Ishikawa (cell line): Measurements from ENCODE around the gene TXNDC8.

Source experiments
- CEBPB ChIP-seq: IDR thresholded peaks from 2 replicates; pipeline ENCODE4 v1.6.1; 2012
- CREB1 ChIP-seq: IDR thresholded peaks from 2 replicates; pipeline ENCODE4 v1.6.1; 2012; ENCODE audit warnings: low read depth
- EGR1 ChIP-seq: IDR thresholded peaks from 2 replicates; pipeline ENCODE4 v1.6.1; 2012
- EP300 ChIP-seq: IDR thresholded peaks from 2 replicates; pipeline ENCODE4 v1.6.1; 2012; ENCODE audit warnings: borderline replicate concordance
- FOXM1 ChIP-seq: IDR thresholded peaks from 2 replicates; pipeline ENCODE4 v1.6.1; 2012; ENCODE audit warnings: low read depth, borderline replicate concordance
- NFIC ChIP-seq: IDR thresholded peaks from 2 replicates; pipeline ENCODE4 v1.6.1; 2012
- RAD21 ChIP-seq: IDR thresholded peaks from 2 replicates; pipeline ENCODE4 v1.6.1; 2012; ENCODE audit warnings: low read depth
- TAF1 ChIP-seq: IDR thresholded peaks from 2 replicates; pipeline ENCODE4 v1.6.1; 2012; ENCODE audit warnings: low read depth, mild to moderate bottlenecking
- TCF12 ChIP-seq: IDR thresholded peaks from 2 replicates; pipeline ENCODE4 v1.6.1; 2012; ENCODE audit warnings: low read depth
- TEAD4 ChIP-seq: IDR thresholded peaks from 2 replicates; pipeline ENCODE4 v1.6.1; 2012
- YY1 ChIP-seq: IDR thresholded peaks from 2 replicates; pipeline ENCODE4 v1.6.1; 2012; ENCODE audit warnings: low read depth
- ZBTB7A ChIP-seq: IDR thresholded peaks from 2 replicates; pipeline ENCODE4 v1.6.1; 2012; ENCODE audit warnings: low read depth
- TF ChIP-seq, protein P1 (sequence below): IDR thresholded peaks from 2 replicates; pipeline ENCODE4 v1.6.1; 2012
- TF ChIP-seq, protein P2 (sequence below): IDR thresholded peaks from 2 replicates; pipeline ENCODE4 v1.6.1; 2012; ENCODE audit warnings: low read depth, mild to moderate bottlenecking
- TF ChIP-seq, protein P3 (sequence below): IDR thresholded peaks from 2 replicates; pipeline ENCODE4 v1.6.1; 2012

Gene TXNDC8

DNA sequence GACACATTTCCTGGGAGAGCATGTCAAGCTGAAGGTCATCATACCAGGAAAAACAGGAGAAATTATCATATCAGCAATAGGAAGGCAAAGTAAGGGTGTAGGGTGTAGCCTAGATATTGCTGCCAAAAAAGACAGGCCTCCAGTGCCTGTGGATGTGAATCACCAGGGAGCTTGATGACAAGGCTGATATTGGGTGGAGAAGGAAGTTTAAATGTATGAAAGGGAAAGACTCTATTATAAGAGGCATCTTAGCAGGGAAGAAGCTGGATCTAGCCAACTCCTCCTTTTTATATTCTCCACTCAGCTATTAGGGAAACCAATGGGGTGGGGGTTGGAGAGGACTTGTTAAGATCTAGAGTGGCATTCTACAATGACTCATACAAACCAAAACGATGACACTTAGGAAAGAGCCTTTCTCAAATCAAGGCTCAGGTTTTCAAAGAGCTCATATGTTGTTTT lies 13.4 kb upstream of the TXNDC8 start:
- TF ChIP-seq YY1 (no peak), FOXM1 (no peak), NFIC (no peak), RAD21 (no peak), CREB1 (no peak), TCF12 (no peak), EGR1 (no peak), TAF1 (no peak), ZBTB7A (no peak), EP300 (no peak), TEAD4 (no peak), CEBPB (no peak)
- TF ChIP-seq, protein P1, sequence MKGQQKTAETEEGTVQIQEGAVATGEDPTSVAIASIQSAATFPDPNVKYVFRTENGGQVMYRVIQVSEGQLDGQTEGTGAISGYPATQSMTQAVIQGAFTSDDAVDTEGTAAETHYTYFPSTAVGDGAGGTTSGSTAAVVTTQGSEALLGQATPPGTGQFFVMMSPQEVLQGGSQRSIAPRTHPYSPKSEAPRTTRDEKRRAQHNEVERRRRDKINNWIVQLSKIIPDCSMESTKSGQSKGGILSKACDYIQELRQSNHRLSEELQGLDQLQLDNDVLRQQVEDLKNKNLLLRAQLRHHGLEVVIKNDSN, result no peak
- TF ChIP-seq, protein P2, sequence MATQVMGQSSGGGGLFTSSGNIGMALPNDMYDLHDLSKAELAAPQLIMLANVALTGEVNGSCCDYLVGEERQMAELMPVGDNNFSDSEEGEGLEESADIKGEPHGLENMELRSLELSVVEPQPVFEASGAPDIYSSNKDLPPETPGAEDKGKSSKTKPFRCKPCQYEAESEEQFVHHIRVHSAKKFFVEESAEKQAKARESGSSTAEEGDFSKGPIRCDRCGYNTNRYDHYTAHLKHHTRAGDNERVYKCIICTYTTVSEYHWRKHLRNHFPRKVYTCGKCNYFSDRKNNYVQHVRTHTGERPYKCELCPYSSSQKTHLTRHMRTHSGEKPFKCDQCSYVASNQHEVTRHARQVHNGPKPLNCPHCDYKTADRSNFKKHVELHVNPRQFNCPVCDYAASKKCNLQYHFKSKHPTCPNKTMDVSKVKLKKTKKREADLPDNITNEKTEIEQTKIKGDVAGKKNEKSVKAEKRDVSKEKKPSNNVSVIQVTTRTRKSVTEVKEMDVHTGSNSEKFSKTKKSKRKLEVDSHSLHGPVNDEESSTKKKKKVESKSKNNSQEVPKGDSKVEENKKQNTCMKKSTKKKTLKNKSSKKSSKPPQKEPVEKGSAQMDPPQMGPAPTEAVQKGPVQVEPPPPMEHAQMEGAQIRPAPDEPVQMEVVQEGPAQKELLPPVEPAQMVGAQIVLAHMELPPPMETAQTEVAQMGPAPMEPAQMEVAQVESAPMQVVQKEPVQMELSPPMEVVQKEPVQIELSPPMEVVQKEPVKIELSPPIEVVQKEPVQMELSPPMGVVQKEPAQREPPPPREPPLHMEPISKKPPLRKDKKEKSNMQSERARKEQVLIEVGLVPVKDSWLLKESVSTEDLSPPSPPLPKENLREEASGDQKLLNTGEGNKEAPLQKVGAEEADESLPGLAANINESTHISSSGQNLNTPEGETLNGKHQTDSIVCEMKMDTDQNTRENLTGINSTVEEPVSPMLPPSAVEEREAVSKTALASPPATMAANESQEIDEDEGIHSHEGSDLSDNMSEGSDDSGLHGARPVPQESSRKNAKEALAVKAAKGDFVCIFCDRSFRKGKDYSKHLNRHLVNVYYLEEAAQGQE, result no peak

DNA sequence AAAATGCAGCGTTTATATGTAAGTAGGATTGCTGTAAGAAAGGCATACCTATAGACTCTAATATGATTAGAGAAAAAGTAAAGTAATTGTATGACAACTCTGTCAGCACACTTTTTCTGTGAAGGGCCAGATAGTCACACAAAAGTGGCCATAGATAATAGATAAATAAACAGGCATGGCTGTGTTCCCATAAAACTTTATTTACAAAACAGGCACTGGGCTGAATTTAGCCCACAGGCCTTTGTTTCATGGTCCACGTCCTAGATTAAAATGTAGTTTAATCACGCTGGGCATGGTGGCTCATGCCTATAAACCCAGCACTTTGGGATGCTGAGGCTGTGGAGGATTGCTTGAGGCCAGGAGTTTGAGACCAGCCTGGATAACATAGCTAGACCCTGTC lies 8.7 kb upstream of the TXNDC8 start:
- no peak for TF ChIP-seq TCF12
- TF ChIP-seq, protein P1, result no peak
- no peak for TF ChIP-seq NFIC
- no peak for TF ChIP-seq CREB1
- TF ChIP-seq, protein P2, result no peak
- TF ChIP-seq EP300, result no peak
- TF ChIP-seq FOXM1, result no peak
- TF ChIP-seq, protein P3, sequence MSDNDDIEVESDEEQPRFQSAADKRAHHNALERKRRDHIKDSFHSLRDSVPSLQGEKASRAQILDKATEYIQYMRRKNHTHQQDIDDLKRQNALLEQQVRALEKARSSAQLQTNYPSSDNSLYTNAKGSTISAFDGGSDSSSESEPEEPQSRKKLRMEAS, result no peak
- no peak for TF ChIP-seq EGR1
- no peak for TF ChIP-seq TAF1
- no peak for TF ChIP-seq ZBTB7A
- no peak for TF ChIP-seq RAD21
- TF ChIP-seq YY1, result no peak
- no peak for TF ChIP-seq TEAD4

DNA sequence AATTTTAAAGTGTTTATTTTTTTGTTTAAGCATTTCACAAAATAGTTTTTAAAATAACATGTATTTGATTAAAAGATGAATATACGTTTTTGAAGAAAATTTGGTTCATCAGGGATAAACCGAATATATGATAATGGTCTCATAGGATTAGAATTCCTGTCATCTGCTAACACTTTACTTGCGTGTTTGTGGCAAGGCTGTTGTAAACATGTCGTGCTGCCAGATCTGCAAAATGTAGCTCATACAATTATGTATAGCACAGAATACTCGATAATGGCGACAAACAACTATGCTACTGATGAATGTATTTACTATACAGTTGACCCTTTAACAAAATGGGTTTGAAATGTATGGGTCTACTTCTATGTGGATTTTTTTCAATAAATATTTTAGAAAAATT lies 7.2 kb upstream of the TXNDC8 start:
- TF ChIP-seq, protein P2, result no peak
- TF ChIP-seq TCF12 (no peak), RAD21 (no peak), EGR1 (no peak), FOXM1 (no peak), EP300 (no peak), YY1 (no peak), TAF1 (no peak), CEBPB (no peak), ZBTB7A (no peak), TEAD4 (no peak)
- TF ChIP-seq, protein P3, result no peak
- TF ChIP-seq, protein P1, result no peak

DNA sequence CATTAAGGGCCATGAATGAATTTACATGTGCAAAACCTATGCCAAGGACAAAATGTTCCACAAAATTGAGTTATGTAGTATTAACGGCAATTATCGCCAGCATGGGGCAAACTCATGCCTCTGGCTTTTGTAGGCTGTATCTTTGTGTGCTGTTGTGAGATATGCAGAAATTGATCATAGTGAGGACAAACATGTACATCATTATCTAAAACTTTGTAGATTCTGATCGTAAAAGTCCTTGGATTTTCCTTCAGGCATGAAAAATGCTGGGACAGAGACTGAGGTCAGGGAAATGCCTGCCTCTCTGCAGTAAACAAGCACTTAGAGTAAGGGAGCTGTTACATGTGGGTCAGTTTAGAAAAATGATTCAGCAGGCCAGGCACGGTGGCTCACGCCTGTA lies 5.9 kb upstream of the TXNDC8 start:
- TF ChIP-seq, protein P3, result no peak
- TF ChIP-seq CEBPB, result no peak
- no peak for TF ChIP-seq FOXM1

DNA sequence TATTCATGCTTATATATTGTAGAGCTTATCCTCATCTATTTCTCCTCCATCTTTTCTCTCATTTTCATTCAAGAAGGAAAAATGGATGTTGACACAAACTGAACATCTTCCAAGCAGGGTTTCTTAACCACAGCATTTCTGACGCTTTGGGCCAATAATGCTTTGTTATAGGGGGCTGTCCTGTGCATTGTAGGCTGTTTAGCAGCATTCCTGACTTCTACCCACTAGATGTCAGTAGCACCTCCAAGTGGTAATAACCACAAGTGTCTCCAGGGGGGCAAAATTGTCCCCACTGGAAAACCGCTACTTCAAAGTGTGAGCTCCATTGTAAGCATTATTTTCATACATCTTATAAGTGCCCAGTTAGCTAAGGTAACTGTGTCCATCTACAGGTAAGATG lies 2.6 kb upstream of the TXNDC8 start:
- TF ChIP-seq NFIC, result no peak
- TF ChIP-seq YY1, result no peak
- peak; percentile 18; the same call in 1 of the 2 replicates for TF ChIP-seq RAD21
